ENCODE measurements around the gene CEP57L1.
A peak's percentile ranks its signal among the peaks of the same experiment; 100 is the strongest.
"Not testable (repeated sequence)": the region's sequence is repeated elsewhere in the genome, so short reads cannot be mapped to it uniquely, and the experiment has no call there.

Gene CEP57L1

DNA sequence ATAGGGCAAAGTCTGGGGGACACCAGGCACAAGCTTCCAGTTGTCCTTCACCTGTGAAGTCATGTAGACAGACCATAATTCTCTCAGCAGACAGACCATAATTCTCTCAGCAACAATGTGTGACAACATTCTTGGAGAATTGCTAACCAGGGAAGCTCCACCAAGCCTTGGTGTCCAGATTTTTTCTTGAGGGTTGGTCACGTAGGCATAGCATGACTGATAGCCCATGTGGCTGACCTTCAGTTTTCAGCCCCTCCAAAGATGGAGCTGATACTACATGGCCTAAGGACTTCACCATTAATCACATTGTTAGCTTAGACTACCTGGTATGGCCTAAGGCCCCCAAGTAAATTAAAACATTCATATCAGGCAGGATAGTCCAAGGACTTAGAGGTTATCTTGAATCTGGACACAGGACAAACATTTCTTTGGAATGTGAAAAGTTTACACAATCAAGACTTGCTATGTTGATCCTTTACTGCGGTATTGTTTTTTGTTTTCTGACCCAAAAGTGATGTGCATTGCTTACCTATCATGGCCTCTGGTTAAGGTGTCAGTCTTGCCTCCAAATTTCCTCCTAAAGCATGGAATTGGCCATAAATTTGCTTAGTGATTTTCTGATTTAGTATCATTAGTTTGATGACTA lies 76.9 kb downstream of the CEP57L1 start:
- DNase-seq (ENCODE audit: low spot score) = peak; percentile 50

DNA sequence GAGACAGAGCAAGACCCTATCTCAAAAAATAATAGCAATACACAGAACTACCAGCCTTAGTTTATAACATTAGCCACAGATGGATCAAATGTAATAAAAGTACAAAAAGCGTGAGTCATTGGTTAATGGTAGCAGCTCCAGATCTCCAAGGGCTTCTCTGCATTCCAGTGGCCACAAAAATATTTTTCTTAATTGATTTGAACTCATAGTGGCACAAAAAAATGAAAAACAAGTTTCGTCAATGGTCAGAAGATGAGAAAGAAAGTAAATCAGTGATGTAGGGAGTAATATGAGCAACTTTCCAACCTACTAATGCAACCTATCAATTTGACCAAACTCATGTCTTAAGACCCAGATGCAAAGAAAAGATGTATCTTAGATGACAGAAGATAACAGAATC lies 79.6 kb downstream of the CEP57L1 start:
- DNase-seq (ENCODE audit: low spot score) = no peak

DNA sequence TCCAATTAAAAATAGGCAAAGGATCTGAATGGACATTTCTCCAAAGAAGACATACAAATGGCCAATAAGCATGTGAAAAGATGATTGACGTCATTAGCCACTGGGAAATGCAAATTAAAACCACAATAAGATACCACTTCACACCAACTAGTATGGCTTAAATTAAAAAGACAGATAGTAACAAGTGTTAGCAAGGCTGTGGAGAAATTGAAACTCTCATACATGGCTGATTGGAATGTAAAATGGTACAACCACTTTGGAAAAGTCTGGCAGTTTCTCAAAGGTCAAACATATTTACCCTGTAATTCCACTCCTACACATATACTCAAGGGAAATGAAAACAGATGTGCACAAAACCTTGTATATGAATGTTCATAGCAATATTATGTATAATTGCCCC lies 83.6 kb downstream of the CEP57L1 start:
- DNase-seq (ENCODE audit: low spot score) = no peak

DNA sequence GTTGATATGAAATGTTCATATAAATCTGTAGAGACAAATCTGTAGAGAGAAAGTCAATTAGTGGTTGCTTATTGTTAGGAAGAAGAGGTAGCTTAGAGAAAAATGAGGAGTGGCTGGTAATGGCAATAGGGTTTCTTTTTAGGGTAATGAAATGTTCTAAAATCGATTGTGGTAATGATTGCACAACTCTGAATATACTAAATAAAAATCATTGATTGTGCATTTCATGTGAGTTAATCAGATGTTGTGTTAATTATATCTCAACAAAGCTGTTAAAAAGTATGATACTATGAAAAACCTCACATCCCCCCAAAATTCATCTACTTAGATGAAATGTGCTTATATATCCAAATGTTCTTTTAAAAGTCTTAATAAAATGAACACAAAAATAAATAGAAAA lies 84.2 kb downstream of the CEP57L1 start:
- no peak for DNase-seq (ENCODE audit: low spot score)

DNA sequence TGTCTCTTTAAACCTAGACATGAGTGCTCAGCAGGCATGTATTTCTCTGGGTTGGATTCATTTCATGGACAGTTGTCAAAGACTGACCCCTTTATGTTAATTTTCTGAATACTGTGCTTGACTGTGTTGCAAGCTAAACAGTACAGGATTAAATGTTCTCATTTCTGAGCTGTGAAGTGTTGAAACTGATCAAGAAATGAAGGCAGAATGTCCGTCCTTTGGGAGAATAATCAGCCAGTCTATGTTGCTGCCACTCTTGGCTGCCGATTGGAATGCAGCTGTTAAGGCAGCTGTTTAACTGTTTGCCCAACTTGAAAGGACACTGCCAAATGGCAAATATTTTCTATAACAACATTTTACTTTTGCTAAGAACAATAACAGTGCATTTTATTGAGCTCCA lies 87.3 kb downstream of the CEP57L1 start:
- DNase-seq (ENCODE audit: low spot score) = no peak

DNA sequence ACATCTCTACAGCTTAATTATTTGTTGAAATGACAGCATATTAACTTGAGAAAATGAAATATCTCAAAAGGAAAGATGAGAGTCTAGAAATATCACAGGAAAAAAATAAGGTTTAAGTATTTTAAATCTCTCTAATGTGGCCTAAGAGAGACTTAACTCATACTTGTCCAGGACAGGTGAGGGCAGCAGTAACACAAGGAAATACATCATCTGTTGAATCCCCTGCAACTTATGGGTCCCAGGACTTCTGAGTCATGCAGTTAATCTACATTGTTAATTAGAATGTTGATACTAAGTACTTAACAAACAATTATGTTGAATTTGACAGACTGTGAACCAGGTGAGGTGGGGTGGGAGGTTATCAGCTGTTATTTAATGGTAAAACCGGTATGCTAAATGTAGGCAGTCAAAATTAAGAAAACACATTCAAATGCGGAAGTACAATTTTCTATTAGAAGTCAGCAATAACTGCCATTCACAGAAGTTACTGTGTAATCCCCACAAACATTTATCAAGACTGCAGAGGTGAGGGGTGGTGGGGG lies 87.9 kb downstream of the CEP57L1 start:
- peak; percentile 42 for DNase-seq (ENCODE audit: low spot score)

DNA sequence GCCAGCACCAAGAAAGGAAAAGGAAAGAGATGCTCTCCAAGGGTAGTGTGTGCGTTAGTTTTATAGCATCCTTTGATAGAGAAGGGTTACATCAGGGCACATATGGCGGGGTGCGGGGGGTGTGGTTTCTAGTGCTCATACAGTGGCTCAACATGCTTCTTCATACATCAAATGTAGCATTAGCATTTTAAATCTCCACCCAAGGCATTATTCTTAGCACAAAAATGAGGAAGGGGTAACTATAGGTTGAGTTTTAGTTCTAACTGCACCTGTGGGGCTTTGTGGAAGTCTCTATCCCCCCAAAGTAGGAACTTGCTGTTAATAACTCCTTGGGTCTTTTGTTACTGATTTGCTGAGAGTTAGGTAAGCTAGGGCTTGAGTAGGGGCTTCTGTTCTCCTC lies 89.3 kb downstream of the CEP57L1 start:
- DNase-seq (ENCODE audit: low spot score) = no peak

DNA sequence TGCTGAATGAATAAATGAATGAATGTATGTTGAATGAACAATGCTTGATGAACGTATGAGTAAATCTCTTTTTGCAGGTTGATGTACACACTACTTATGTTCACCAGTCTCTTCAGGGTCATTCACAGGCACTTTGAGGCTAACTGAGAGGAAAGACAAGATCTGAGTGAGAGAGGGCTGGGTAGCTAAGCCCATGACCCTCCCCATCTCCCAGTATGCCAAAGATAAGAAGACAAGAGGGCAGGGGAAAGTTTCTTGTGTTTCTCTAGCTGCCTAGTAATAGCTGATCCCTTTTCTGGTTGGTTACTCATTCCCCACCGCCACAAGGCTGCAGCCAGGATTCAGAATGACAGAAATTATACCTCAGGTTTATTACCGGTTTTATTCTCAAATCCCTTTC lies 90.7 kb downstream of the CEP57L1 start:
- no peak for DNase-seq (ENCODE audit: low spot score)

DNA sequence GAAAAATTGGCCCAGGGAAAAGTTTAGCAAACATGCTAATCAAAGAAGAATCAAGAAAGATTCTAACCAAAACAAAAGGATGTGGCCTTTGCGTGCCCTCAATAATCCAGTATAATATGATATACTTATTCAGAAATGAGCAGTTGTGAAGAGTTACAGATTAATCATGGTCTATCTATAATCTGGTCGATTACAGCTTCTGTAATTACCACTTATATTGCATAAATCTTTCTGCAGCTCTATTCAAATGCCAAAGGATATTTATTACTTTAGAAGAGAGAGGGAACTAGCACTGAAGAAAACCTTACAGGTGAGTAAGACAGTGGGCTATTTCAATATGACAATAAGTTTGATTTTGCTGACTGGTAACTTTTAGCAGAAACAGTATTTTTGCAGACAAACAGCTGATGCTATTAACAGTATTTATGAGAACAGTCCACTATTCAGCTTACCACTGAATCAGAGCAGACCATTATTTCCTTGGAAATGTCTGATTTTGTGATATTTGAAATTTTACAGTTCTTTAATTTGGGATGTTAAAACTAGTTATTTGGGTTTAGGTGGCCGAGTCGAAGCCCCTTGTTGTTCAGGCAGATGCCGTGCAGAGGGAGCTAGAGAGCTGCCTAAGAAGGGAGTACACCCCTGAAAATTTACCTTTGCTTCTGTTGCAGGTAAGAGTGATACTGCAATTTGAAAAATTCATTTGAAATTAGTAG lies 92.2 kb downstream of the CEP57L1 start:
- DNase-seq (ENCODE audit: low spot score) = peak; percentile 50

DNA sequence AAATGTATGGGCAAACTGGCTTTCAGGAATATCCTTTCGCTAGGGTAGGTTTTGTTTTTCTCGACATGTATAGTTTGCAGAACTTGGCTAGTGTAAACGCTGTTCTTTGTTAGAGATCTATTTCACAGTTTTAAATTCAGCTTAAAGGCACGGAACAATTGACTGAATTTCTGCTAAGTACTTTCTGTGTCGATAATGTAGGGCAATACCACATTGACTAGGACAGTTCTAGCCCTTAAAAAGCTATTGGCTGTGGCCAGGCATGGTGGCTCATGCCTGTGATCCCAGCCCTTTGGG lies 92.8 kb downstream of the CEP57L1 start:
- DNase-seq (ENCODE audit: low spot score) = no peak

DNA sequence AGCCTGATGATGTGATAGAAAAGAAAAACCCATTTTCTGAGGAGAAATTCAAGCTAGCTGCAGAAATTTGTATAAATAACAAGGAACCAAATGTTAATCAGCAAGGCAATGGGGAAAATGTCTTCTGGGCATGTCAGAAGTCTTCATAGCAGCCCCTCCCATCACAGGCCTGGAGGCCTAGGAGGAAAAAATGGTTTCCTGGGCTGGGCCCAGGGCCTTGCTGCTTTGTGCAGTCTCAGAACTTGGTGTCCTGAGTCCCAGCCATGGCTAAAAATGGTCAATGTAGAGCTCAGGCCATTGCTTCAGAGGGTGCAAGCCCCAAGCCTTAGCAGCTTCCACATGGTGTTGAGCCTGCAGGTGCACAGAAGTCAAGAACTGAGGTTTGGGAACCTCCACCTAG lies 96.1 kb downstream of the CEP57L1 start:
- DNase-seq (ENCODE audit: low spot score) = not testable (repeated sequence)

DNA sequence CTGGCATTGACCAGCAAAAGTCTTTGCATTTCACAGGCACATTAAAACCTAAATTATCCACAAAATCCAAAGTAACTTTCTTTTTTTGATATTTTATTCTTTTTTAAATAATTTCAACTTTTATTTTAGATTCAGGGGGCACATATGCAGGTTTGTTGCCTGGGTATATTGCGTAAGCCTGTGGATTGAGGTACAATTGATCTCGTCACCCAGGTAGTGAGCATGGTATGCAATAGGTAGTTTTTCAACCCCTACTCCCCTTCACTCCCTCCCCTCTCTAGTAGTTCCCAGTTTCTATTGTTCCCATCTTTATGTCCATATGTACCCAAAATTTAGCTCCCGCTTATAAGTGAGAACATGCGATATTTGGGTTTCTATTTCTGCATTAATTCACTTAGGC lies 97.6 kb downstream of the CEP57L1 start:
- DNase-seq (ENCODE audit: low spot score) = no peak

DNA sequence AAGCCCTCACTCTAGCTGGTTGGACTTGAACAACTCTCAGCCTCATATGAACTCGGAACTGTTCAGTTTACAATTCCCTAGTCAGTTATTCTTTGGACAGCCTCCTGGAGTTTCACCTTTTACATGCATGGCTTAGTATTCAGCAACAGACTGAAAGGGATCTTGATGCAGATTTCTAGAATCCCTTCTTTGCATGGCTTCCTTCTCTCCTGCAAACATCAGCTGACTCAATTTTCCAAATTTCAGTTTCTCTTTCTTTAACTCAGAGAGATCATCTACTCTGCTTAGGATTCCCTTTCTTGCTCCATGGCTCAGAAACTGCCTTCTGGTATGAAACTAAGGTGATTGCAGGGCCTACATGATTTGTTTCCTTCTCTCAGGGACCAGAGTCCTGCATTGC lies 99.6 kb downstream of the CEP57L1 start:
- DNase-seq (ENCODE audit: low spot score) = no peak

DNA sequence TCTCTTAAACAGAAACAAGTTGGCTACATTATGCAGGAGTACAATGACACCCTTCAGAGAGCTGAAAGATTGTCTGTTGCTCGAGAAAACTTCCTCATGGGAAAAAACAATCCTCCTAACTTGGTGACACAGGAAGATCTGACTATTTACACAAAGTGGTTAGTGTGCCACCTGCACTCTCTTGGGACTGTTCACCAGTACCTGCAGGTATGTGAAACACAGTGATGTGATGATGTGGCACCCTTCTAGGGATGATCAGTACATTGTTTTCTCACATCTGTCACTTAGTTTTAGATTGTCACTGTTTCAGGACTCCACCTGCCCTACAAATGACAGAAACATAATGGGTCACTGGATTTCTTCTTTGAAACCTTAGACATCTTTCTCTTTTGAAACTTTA lies 101.8 kb downstream of the CEP57L1 start:
- no peak for DNase-seq (ENCODE audit: low spot score)

DNA sequence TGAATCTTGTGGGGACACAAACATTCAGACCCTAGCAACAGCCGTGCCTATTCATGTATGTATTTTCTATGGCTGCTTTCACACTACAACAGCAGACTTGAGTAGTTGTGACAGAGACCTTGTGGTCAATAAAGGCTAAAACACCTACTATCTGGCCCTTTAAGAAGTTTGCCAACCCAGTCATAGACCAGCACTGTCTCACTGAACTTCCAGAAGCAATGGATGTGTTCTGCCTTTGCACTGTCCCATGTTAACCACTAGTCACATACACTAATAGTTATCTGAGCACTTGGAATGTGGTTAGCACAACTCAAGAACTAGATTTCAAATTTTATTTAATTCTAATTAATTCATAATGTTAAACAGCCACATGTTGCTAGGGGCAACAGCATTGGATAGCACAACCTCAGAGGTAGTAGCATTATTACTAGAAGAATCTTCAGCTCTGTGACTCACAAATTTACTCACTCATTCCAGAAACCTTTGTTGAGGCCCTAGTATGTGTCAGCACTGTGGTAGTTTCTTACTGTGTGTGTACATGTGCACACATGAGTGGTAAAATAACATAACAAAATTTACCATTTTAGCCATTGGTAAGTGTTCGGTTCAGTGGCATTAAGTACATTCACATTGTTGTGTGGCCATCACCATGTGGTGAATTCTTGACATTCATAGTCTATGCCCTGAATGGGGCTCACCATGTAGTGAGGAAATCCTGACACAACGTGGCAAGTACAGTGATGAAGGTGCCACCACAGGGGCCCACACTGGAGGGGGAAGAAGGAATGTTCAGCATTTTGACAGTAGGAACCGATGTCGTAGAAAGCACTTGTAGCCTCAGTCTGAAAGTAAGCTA lies 107.3 kb downstream of the CEP57L1 start:
- DNase-seq (ENCODE audit: low spot score) = peak; percentile 71

DNA sequence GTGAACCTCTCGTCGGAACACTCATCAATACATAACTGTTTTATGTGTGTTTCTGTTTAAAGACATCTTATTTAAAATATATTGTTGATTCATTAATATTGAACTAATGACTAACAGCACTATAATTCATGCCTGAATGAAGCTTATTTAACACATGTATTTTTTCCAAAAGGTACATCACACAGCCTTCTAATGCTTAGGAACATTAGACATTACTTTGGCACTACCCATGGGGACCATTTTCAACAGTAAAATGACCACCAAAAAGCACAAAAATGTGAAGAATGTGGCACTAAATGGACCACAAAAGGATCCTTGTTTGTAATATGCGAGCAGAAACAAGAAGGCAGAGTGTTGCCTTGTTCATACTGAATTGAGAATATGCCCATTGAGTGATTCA lies 109.2 kb downstream of the CEP57L1 start:
- DNase-seq (ENCODE audit: low spot score) = no peak

DNA sequence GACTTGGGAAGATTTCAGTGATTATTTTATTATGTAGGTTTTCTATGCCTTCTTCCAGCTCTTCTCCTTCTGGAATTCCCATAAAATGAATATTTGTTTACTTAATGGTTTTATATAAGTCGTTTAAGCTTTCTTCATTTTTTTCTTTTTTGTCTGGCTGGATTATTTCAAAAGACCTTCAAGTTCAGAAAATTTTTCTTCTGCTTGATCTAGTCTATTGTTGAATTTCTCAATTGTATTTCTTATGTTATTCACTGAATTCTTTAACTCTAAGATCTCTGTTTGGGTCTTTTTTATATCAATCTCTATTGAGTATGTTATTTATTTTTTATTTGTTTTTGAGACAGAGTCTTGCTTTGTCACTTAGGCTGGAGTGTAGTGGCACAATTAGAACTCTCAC lies 117.4 kb downstream of the CEP57L1 start:
- no peak for DNase-seq (ENCODE audit: low spot score)

Data from kidney tubule cell (primary cell).